Stimulated activated CD8-positive, alpha-beta memory T cell treated with anti-CD3 and anti-CD28 coated beads, Interleukin-15, amount 100 ng/mL, for 4 hours (primary cell): ENCODE measurements around the gene SFN.
"Not testable (repeated sequence)": the region's sequence is repeated elsewhere in the genome, so short reads cannot be mapped to it uniquely, and the experiment has no call there.

ENCODE experiments used
- DNase-seq, 2 donors: peaks; one replicate each; pipeline ENCODE4 v3.0.0-alpha.2; 2020; ENCODE audit warnings: low read depth in 2 of 2

The SFN gene

DNA sequence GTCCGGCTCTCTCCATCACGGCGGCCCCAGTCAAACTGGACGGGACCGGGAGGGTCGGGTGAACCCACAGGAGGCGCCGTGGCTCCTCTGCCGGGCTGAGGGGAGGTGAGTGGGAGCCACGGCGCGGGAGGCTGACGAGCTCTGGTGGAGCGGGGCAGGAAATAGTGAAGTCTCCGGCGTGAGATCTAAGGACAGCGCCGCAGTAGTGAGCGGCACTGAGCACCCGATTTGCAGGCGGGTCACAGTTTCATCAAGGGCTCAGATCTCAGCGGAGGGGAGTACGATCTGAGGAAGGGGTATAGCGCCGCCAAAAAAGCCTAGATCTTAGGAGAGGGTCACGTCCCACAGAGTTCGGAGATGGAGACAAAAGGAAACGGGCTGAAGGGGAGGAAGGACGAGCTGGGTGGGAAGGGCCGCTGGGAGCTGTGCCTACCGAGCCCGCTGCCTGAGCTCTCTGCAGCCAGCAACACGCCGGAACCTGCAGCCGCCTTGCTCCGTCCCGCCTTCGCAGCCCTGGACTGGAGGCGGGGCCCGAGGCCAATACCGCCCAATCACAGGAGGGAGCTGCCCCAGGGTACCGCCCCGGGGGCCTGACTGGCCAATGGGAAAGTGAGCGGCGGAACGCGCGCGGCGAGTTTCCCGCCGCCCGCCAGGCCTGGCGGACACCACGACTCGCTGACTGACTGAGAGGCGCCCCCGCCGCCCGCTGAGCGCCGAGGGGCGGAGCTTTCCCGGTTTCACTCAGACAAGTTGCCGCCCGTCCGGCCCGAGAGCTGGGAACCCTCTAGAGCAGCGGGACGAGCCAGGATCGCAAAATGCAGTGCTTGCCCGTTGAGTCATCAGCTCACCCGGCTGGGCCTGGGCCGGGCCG lies 1.9 kb downstream of the SFN start:
- peak; percentile 83 to 89 for DNase-seq

DNA sequence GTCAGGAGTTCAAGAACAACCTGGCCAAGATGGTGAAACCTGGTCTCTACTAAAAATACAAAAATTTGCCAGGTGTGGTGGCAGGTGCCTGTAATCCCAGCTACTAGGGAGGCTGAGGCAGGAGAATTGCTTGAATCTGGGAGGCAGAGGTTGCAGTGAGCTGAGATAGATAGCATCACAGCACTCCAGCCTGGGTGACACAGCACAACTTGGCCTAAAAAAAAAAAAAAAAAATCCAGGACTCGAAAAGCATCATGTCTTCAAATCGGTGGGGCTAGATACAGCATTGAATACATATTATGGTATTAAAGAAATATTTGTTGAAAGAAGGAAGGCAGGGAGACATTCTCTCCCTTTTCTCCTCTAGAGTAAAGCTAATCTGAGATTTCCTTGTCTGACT lies 10.1 kb downstream of the SFN start:
- DNase-seq = not testable (repeated sequence)

DNA sequence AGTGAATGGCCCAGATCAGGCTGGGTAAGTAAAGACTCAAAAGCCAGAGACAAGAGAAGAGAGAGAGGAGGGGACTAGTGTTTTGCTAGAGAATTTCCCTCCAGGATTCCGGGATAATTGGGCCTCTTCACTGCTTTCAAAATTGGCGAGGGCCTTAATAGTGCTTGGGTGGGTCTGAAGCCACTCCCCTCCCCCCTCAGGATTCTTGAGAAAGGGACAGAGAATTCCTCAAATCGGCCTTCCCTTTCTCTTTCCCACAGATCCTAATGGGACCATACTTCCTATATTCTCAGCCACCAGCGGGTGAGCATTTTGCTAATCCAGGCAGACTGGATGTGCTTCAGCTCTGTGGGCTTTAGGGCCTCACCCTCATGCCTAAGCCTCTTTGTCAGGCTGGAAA lies 11.9 kb downstream of the SFN start:
- no peak for DNase-seq

DNA sequence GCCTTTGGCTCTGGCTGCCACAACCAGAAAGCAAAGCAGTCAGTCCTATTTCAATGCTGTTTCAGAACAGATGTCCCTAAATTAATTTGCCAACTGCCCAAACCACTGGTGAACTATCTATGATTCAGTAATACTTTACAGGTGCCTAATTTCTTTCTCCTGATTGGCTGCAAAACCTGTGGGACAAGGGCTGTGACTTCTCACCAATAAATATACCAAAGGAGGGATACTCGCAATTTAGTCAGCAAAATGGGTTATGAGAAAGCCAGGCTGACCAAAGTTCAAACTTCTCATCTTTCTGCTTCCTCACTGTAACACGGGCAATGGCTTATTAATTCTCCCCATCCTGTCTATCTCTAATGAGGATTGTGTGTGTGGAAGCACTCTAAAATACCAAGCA lies 14.4 kb downstream of the SFN start:
- no peak for DNase-seq

GRCh38 chr1:26879793-26880192 lies 16.8 kb downstream of the SFN start:
- no peak for DNase-seq

GRCh38 chr1:26881611-26882010 lies 18.7 kb downstream of the SFN start:
- DNase-seq = not testable (repeated sequence)

DNA sequence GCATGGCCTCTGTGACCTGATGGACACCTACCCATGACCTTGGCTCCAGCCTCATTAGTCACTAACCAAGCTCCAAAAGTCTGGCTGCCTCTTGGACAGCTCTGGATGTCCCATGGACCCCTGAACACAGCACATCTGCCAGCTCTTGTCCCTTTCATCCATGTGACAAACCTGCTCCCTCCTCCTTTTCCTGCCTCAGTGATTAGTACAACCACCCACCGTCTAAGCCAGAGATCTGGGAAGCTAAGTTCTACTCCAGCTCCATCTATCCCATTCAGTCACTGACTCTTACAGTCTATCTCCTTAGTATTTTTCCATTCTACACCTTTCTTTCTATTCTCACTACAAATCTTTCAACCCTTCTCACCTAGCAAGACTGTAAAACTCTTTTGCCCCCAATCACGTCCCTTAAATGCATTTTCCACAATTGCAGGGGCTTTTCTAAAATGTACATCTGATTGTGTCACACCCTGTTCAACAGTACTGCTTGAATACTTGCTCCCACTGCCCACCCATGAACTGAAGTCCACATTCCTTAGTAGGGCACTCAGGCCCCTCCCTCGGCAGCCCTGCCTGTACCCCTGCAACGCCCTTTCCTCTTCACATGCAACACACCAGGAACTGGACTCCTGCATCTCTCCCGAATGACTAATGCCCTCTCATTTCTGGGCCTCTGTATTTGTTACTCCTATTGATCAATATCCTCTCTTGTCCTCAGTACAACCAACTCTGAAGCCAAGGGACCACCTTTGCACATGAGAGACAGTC lies 19.9 kb downstream of the SFN start:
- no peak for DNase-seq

- no peak for DNase-seq
Observed at GRCh38 chr1:26887125-26887524, 24.2 kb downstream of the SFN start.

- DNase-seq = no peak
Observed at GRCh38 chr1:26888231-26888630, 25.3 kb downstream of the SFN start.

DNA sequence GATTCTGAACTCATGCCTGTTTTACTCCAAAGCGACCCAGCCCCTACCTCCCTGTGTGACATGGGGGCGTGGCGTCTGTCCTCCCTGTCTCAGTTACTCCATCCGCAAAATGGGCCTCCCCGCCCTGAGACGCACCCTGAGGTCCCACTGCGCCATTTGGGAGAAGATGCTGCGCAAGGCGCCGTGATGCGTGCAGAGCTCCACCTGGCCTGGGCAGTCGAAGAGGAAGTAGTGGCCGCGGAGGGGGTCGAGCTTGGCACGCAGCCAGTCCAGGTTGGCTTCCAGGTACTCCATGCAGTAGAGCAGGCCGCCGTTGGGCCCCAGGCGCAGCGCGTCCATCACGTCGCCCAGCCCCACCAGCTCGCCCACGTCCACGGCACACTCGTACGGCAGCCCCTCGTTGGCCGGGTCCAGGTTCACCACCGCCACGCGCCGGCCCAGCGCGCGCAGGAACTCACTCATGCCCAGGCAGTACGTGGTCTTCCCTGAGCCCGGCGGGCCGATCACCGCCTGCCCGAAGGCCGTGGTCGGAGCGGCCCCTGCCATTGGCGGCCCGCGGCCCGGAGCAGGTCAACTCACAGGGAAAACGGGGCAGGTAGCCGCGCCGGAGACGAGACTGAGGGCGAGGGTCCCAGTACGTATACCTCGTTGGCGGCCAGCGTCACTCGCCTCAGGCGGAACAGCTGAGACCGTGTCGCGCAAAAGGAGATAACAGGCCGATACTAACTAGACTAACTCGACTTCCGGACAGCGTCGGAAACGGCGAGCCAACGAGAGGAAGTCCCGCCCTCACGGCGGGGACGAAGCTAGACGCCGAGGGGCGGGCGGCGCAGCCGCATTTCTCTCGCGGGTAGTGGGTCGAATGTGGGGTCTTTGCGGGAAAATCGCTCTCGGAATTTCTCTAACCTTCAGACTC lies 26.9 kb downstream of the SFN start, which contains the start of gene GPN2:
TSS of gene GPN2 (minus strand) at position 733 of the 916 bp plus-strand sequence. CDS start at position 546, 187 bp downstream.
- DNase-seq = peak; percentile 53 to 54

DNA sequence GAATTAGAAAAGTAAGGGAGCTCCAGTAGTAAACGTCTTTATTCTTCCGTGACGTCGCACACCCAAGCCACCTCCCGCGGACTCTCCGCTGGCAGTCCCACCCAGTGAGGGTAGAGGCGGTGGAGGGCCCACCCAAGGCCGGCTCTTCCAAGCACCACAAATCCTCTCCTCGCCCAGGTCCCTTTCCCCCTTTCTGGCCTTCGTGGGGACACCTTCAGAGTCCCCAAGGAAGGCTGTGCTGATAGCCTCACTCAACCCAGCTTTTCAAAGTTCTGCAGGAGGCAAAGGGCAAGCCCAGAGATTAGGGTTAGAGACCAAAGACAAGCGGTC lies 27.5 kb downstream of the SFN start:
- DNase-seq = no peak

DNA sequence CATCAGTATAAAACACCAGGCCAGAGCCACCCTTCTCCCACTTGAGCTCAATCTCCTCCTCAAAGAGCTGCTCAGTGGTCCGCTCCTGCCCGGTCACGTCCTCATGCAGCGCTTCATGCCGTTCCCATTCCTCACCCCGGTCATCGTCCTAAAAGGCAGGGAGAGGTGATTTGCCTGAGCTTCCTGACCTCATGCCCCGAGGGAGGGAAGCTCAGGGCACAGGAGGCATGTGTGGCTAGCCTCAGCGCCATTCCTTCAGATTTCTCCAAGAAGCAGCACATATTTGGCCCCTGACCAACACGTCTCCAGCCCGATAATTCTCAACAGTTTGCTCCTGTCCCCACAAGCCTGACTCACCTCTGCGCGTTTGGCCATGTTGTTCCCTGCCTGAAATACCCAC lies 31.3 kb downstream of the SFN start:
- no peak for DNase-seq

- DNase-seq = no peak
Observed at GRCh38 chr1:26897351-26897750, 34.4 kb downstream of the SFN start.

- DNase-seq = peak; percentile 64 to 81
Observed at GRCh38 chr1:26900001-26900814, 37.3 kb downstream of the SFN start, which contains the start of gene GPATCH3. Gene GPATCH3, minus strand, starts transcription at chr1:26900467. Its CDS starts 25 bp downstream, at chr1:26900442.

DNA sequence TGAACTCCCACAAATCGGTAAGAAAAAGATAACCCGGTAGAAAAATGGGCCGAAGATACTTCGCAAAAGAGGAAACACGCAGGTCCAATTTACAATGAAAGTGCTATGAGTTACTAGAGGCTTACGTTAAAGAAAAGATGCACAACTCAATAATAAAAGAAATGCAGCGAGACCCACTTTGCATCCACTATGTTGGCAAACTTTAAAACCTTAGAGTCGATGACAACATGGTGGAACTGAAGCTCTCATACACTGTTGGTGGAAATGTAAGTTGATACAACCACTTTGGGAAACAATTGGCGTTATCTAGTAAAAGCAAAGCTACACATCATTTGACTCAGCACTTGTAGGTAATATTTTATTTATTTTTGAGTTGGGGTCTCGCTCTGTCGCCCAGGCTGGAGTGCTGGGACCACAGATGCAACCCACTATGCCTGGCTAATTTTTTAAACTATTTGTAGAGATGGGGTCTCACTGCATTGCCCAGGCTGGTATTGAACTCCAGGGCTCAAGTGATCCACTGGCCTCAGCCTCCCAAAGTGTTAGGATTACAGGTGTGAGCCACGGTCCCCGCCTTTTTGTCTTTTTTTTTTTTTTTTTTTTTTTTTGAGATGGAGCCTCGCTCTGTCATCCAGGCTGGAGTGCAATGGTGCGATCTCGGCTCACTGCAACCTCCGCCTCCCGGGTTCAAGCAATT lies 38.0 kb downstream of the SFN start:
- DNase-seq = no peak

GRCh38 chr1:26907071-26907917 lies 44.3 kb downstream of the SFN start:
- DNase-seq = no peak

DNA sequence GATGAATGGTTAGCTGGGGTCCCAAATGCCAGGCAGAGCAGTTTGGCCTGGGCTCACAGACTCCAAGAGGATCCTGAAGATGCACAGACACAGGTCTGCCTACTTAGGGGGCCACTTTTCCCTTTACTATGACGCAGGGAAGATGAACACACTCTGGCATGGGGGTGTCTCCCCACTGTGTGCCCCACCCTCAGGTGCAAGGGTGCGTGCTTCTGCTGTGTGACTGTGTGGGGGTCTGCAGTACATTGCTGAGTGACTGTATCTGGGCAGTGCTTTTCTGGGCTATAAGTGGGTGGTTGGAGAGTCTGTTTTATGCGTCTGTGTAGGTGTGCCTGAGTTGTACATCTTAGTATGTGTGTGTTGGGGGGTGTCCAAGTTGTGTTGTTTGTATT lies 47.0 kb downstream of the SFN start:
- no peak for DNase-seq

GRCh38 chr1:26910343-26911160 lies 47.6 kb downstream of the SFN start:
- DNase-seq = no peak
